OCI-LY1 (cell line): ENCODE data around the gene CD72.

Source experiments
- CTCF ChIP-seq: fragments of 200-600 bp; sonication (generic), shearing (Covaris generic); IDR thresholded peaks from 2 replicates; pipeline ENCODE4 v1.5.1; 2017; ENCODE audit warnings: mild to moderate bottlenecking, antibody characterized with exemption, low read length, moderate library complexity, mixed read lengths
- EZH2 ChIP-seq: fragments of 200-600 bp; sonication (generic), shearing (Covaris generic); IDR thresholded peaks from 2 replicates; pipeline ENCODE4 v1.8.0; 2017; ENCODE audit warnings: borderline replicate concordance, mixed run types, mild to moderate bottlenecking, antibody characterized with exemption, low read length, moderate library complexity, mixed read lengths

GRCh38 chr9:35659340-35659739 is 41.1 kb upstream of the CD72 start:
- no peak for TF ChIP-seq CTCF
- TF ChIP-seq EZH2: no peak
